Middle frontal gyrus (tissue), 1 donor: ENCODE data around the gene ATP5F1E.

Source experiments
- DNase-seq: peaks from one replicate; pipeline ENCODE4 v3.0.0-alpha.2; 2015; ENCODE audit warnings: low spot score; ENCODE audit errors: extremely low spot score

ATP5F1E gene

DNA sequence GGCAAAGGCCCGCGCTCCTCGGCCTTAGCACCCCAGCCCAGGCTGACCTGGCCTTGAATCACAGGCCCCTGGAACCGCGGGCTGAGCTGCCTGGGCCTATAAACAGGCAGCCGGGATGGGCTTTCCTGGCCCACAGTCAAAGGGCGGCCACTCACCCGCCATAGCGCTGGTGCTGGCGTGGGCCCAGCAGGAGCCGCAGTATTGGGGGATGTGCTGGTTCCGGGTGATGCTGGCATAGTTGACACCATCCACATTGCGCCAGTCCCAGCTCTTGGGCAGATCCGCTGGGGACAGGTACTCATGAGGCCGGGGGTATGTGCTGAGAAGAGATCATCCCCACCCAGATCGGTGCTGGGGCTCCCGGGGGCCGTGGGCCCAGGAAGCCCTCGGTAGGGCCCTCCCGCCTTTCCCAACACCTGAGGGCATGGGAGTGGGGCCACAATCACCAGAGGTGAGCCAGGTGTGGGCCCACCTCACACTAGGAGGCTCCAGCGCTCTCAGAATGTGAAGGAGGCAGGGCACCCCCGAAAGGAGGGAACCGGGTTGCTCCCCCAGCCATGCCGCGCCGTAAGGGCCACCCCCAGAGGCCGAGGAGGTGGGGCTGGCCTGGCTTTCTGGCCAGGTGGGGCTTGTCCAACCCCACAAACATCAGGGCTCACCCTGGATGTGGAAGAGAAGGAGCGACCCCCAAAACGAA is 25.8 kb downstream of the ATP5F1E start:
- DNase-seq: no peak

GRCh38 chr20:59005523-59006166 is 26.5 kb downstream of the ATP5F1E start:
- no peak for DNase-seq

DNA sequence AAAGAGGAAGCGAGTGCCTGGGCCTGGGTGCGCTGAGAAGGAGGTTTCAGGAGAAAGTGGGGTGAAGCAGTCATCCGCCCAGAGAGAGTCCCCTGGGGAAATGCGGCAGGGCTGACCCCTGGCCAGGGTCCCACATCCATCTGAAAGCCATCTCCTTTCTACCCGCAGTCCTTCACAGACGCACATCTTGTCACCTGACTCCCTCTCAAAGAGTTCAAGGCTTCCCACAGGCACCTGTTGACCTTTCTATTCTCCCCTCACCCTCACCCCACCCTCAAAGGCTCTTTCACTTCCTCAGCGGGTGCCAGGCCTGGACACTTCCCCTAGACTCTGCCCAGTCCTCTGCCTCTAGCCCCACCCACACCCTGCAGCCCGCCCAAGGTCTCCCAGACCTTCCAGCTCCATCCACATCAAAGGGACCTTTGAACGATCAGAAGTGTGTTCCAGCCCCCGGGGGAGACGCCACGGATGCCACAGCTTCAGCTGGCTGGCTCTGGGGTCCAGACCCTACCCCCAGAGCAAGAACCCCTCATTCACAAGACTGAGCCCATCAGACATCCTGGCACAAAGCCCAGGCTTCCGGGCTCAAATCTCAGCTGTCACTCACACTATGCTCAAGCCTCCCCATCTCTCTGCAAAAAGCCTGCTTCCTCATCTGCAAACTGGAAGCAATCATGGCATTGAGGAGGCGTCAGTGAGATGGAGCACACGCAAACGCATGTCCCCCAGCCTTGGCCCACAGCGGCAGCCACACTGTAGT is 27.2 kb downstream of the ATP5F1E start:
- no peak for DNase-seq

DNA sequence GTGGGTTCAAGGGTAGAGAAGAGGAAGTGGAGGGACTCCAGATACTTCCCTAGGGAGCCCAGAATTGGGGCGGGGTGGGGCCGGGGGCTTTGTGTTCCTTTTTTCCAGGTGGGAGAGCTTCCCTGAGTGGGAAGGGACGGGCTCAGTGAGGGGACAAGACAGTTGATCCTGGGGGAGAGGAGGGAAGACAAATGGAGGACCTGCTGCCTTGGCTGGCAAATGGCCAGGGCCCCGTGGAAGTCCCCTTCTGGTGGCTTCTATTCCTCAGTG is 27.7 kb downstream of the ATP5F1E start:
- no peak for DNase-seq

GRCh38 chr20:59003836-59004492 is 28.2 kb downstream of the ATP5F1E start:
- no peak for DNase-seq

- no peak for DNase-seq
Observed at GRCh38 chr20:59002874-59003399, 29.2 kb downstream of the ATP5F1E start.

DNA sequence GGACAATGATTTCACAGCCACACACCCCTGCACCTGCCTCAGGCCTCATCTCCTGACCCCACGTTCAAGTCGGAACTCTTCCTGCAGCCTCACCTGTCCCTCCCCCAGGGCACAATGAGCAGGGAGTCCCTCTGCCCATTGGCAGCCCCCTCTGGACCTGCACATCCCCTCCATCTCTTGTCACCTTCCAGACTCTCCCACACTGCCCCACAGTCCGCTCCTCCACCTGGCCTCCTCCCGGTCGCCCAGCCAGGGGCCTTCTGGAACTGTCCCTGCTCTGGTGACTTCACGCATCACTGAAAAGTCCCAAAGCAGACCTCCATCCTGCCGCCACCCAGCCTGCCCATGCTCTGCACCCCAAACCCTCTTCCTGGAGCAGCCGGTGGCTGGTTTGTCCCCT is 29.7 kb downstream of the ATP5F1E start:
- DNase-seq: no peak

- DNase-seq: no peak
Observed at GRCh38 chr20:59001449-59002171, 30.5 kb downstream of the ATP5F1E start.

DNA sequence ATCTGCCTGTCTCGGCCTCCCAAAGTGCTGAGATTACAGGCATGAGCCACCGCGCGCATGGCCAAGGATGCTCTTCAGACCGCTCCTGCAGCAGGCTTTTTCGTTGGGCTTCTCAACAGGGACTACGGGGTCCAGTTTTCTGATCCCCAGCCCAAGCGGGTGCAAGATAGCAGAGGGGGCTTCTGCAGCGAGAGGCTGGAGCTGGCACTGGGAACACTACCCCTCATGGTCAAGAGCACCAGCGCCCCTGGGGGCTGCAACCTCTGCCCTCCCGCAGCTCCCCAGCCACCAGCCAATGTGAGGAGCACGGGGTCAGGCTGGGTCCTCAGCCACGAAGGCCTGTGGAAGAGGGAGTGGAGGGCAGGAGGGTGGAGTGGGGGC is 31.1 kb downstream of the ATP5F1E start:
- no peak for DNase-seq

GRCh38 chr20:59000326-59000725 is 31.8 kb downstream of the ATP5F1E start:
- no peak for DNase-seq

DNA sequence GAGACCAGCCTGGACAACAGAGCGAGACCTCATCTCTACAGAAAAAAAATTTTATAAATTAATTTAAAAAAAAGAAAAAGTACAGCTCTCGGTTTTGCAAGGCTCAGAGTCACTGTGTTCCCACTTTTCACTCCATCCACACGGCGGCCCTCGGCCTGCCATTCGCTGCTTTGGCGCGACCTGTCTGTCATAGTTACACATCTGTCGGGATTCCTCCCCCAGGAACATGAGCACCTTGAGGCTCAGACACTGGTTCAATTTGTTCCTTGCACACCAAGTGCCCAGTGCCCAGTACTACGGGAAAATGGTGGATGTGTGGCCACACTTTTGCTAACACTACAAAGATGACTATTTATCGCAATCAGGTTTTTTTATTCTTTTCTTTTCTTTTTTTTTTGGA is 33.5 kb downstream of the ATP5F1E start:
- DNase-seq: no peak

GRCh38 chr20:58997141-58997770 is 34.9 kb downstream of the ATP5F1E start:
- DNase-seq: no peak

GRCh38 chr20:58996226-58996611 is 35.9 kb downstream of the ATP5F1E start:
- DNase-seq: no peak

DNA sequence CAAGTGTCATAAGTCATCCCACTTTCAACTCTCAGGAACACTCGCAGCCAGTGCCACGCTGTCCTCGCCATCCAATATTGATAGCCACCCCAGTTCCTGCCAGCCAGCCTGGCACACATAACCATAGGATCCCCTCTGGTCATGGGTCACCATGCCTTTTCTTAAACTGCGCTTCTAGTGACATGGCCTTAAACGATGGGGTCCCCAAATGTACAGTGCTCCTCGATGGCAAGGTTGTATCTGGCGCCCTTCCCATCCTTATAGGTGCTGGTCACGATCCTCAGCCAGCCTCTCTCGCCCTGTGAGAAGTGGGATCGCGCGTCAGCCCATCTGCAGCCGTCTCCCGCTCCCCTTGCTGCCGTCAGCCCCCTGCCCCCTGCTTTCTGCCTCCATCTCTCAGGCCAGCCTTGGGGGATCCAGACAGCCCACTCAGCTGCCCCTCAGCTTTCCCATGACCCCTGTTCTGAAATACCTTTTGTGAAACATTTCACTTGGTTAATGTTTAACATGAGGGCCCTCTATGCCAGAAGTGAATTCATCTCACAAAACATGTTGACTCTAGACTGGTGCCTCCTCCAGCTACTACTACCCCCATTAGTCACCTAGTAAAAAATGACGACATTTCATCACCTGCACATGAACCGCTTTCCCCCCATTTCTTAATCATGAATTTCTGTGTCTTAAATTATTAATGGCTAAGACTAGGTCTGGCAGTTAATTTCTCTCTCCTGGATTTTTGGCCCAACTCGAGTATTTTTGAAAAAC is 36.5 kb downstream of the ATP5F1E start:
- DNase-seq: no peak

- no peak for DNase-seq
Observed at GRCh38 chr20:58994390-58995159, 37.6 kb downstream of the ATP5F1E start.

GRCh38 chr20:58993332-58994248 is 38.5 kb downstream of the ATP5F1E start:
- DNase-seq: no peak

GRCh38 chr20:58992911-58993310 is 39.2 kb downstream of the ATP5F1E start:
- DNase-seq: no peak

DNA sequence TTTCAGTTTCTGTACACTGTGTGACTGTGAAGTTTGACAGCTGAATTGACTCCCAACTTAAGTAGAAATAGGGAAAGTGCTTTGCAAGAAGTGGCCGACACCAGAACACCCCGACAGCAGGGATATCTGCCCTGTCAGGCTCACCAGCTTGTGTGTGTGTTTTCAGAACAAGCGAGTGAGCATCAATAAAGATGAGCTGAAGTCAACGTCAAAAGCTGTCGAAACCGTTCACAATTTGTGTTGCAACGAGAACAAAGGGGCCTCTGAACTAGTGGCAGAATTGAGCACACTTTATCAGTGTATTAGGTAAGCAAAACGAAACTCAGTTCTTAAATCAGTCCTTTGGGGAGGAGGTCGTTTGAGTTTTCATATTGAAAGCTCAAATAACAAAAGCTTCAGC is 40.4 kb downstream of the ATP5F1E start:
- no peak for DNase-seq
